Lung (tissue), 12 donors: ENCODE measurements around the gene TMEM108. TPM values are rescaled to one million over a fixed set of nuclear protein-coding genes. Genes with fewer than 3 reads are reported as not detected.

Experiments
- ATAC-seq: fragments of 200-7000 bp; cut with Tn5 transposase; one replicate; pipeline ENCODE4 v1.9.1; 2020; ENCODE audit warnings: moderate number of reproducible peaks; ENCODE audit not compliant: insufficient read depth, low FRiP score
- DNase-seq, 3 donors: peaks; one replicate each; pipeline ENCODE4 v3.0.0-alpha.2; 2013 to 2017
- H3K27ac ChIP-seq, 2 donors: one replicate each; pipeline ENCODE4 v1.5.1; 2013; ENCODE audit warnings: mild to moderate bottlenecking in 2 of 2, moderate library complexity in 2 of 2, control low read depth in 1 of 2, inconsistent platforms in 1 of 2, low read depth in 1 of 2, low read length in 1 of 2
- H3K27me3 ChIP-seq, 3 donors: one replicate each; pipeline ENCODE4 v1.5.1; 2013; ENCODE audit warnings: low read length in 2 of 3; ENCODE audit not compliant: control insufficient read depth in 3 of 3, insufficient read depth in 3 of 3
- H3K36me3 ChIP-seq, 4 donors: one replicate each; pipeline ENCODE4 v1.5.1; 2013; ENCODE audit warnings: low read length in 4 of 4, mild to moderate bottlenecking in 1 of 4, moderate library complexity in 1 of 4; ENCODE audit not compliant: control insufficient read depth in 4 of 4, insufficient read depth in 4 of 4
- H3K4me1 ChIP-seq, 5 donors: one replicate each; pipeline ENCODE4 v1.5.1; 2013; ENCODE audit warnings: low read length in 5 of 5, mild to moderate bottlenecking in 2 of 5, moderate library complexity in 1 of 5; ENCODE audit not compliant: control insufficient read depth in 5 of 5, insufficient read depth in 5 of 5
- H3K4me3 ChIP-seq: one replicate; pipeline ENCODE4 v1.5.1; 2013; ENCODE audit warnings: mild to moderate bottlenecking, control low read depth, moderate library complexity
- H3K9ac ChIP-seq, 2 donors: one replicate each; pipeline ENCODE4 v1.5.1; 2013; ENCODE audit warnings: low read length in 2 of 2, control low read depth in 1 of 2; ENCODE audit not compliant: insufficient read depth in 1 of 2
- H3K9me3 ChIP-seq, 4 donors: one replicate each; pipeline ENCODE4 v1.5.1; 2013; ENCODE audit warnings: low read length in 3 of 4, mild to moderate bottlenecking in 1 of 4, moderate library complexity in 1 of 4; ENCODE audit not compliant: control insufficient read depth in 4 of 4, insufficient read depth in 3 of 4
- CTCF ChIP-seq: IDR thresholded peaks from 2 replicates; pipeline ENCODE4 v1.5.1; 2012; ENCODE audit warnings: mild to moderate bottlenecking; ENCODE audit errors: control extremely low read depth, extremely low read depth
- WGBS, 2 donors: extraction: QIAGEN DNeasy Blood & Tissue Kit; methylation state at CpG; one replicate each; pipeline ENCODE4 v1.1.7; 2013; 5-methylcytosine and 5-hydroxymethylcytosine counted together
- polyA plus RNA-seq, 2 donors: library from polyadenylated mRNA; stranded (reverse); fragments of 200-250 nt; gene quantifications; one replicate each; pipeline ENCODE4 v1.2.1, GENCODE V29; 2013
- total RNA-seq, 2 donors: library from RNA; depleted of rRNA in 1 of 2; stranded (reverse); fragments of >200 nt in 1 of 2; gene quantifications; one replicate each; pipeline ENCODE4 v1.2.1, GENCODE V29; 2014 to 2021
- donor health status: control.
- donor health status: control.
- donor health status: Bipolar disorder and iron deficiency.
- donor health status: healthy.
- donor health status: DM: yes; HTN: yes; CAD: no.

TMEM108 gene
- total and polyA plus RNA-seq, 4 donors = 3.0 to 16.9 (median 7.6) TPM

GRCh38 chr3:133354721-133355120 is 316.5 kb downstream of the TMEM108 start:
- Histone ChIP-seq H3K9ac (no peak overlapping the region), H3K4me1 (peaks cover 0 to 6% (median 0%) of the 10 kb centered on the region in 5 donors), H3K27me3 (no peaks in the 10 kb centered on the region), H3K4me3 (no peak overlapping the region), H3K27ac (no peak overlapping the region), H3K9me3 (peaks cover 0 to 6% (median 2%) of the 10 kb centered on the region in 4 donors), H3K36me3 (no peaks in the 10 kb centered on the region)
- WGBS, 2 donors = 90 to 92% methylated on average over 4 of the region's 4 CpGs
- DNase-seq (no peak), ATAC-seq (no peak)
- no peak for TF ChIP-seq CTCF

GRCh38 chr3:133360476-133360875 is 322.3 kb downstream of the TMEM108 start:
- ATAC-seq (no peak), DNase-seq (no peak)
- Histone ChIP-seq H3K27ac (no peak overlapping the region), H3K4me1 (no peaks in the 10 kb centered on the region), H3K27me3 (no peaks in the 10 kb centered on the region), H3K4me3 (no peak overlapping the region), H3K9me3 (peaks cover 0 to 6% (median 2%) of the 10 kb centered on the region in 4 donors), H3K36me3 (no peaks in the 10 kb centered on the region), H3K9ac (no peak overlapping the region)
- no peak for TF ChIP-seq CTCF
- 94% methylated on average over 2 of the region's 2 CpGs for WGBS, 2 donors

- peaks cover 0 to 6% (median 2%) of the 10 kb centered on the region in 4 donors for H3K9me3 ChIP-seq
- no peaks in the 10 kb centered on the region for H3K27me3 ChIP-seq
- WGBS, 2 donors = 96 to 100% methylated on average over 2 of the region's 2 CpGs
- H3K4me3 ChIP-seq = no peak overlapping the region
- no peak for DNase-seq
- no peak overlapping the region for H3K27ac ChIP-seq
- H3K36me3 ChIP-seq = no peaks in the 10 kb centered on the region
- no peaks in the 10 kb centered on the region for H3K4me1 ChIP-seq
- TF ChIP-seq CTCF = no peak
- H3K9ac ChIP-seq = no peak overlapping the region
- ATAC-seq = no peak
Observed at GRCh38 chr3:133361011-133361410, 322.8 kb downstream of the TMEM108 start.

GRCh38 chr3:133361435-133361834 is 323.2 kb downstream of the TMEM108 start:
- DNase-seq = no peak
- H3K27me3 ChIP-seq = no peaks in the 10 kb centered on the region
- H3K36me3 ChIP-seq = no peaks in the 10 kb centered on the region
- no peak for ATAC-seq
- WGBS, 2 donors = 89 to 96% methylated on average over 4 of the region's 4 CpGs
- TF ChIP-seq CTCF = no peak
- H3K4me3 ChIP-seq = no peak overlapping the region
- H3K9ac ChIP-seq = no peak overlapping the region
- H3K4me1 ChIP-seq = no peaks in the 10 kb centered on the region
- peaks cover 0 to 3% (median under 1%) of the 10 kb centered on the region in 4 donors for H3K9me3 ChIP-seq
- no peak overlapping the region for H3K27ac ChIP-seq
